ENCODE data around the gene NR5A1.

The NR5A1 gene

GRCh38 chr9:124498499-124499146 lies 8.6 kb downstream of the NR5A1 start:
- DNase-seq (ENCODE audit: low spot score), result no peak

- no peak for DNase-seq (ENCODE audit: low spot score)
These were observed 9.2 kb downstream of the NR5A1 start for GRCh38 chr9:124498040-124498439.

- no peak for DNase-seq (ENCODE audit: low spot score)
These were observed 9.8 kb downstream of the NR5A1 start for GRCh38 chr9:124497441-124497840.

GRCh38 chr9:124496463-124496862 lies 10.7 kb downstream of the NR5A1 start:
- DNase-seq (ENCODE audit: low spot score), result no peak

GRCh38 chr9:124496075-124496449 lies 11.1 kb downstream of the NR5A1 start:
- DNase-seq (ENCODE audit: low spot score), result no peak

GRCh38 chr9:124495126-124496074 lies 11.8 kb downstream of the NR5A1 start:
- no peak for DNase-seq (ENCODE audit: low spot score)

GRCh38 chr9:124493794-124494479 lies 13.3 kb downstream of the NR5A1 start:
- DNase-seq (ENCODE audit: low spot score), result no peak

GRCh38 chr9:124493218-124493617 lies 14.0 kb downstream of the NR5A1 start:
- DNase-seq (ENCODE audit: low spot score), result no peak

- DNase-seq (ENCODE audit: low spot score), result no peak
These were observed 14.4 kb downstream of the NR5A1 start for GRCh38 chr9:124492818-124493217.

- no peak for DNase-seq (ENCODE audit: low spot score)
These were observed 15.9 kb downstream of the NR5A1 start for GRCh38 chr9:124491049-124491975.

GRCh38 chr9:124490004-124490403 lies 17.2 kb downstream of the NR5A1 start:
- DNase-seq (ENCODE audit: low spot score), result no peak

GRCh38 chr9:124489222-124489621 lies 18.0 kb downstream of the NR5A1 start:
- no peak for DNase-seq (ENCODE audit: low spot score)

- DNase-seq (ENCODE audit: low spot score), result no peak
These were observed 18.5 kb downstream of the NR5A1 start for GRCh38 chr9:124488641-124489210.

- no peak for DNase-seq (ENCODE audit: low spot score)
These were observed 19.7 kb downstream of the NR5A1 start for GRCh38 chr9:124487260-124488182.

GRCh38 chr9:124486778-124487259 lies 20.4 kb downstream of the NR5A1 start:
- no peak for DNase-seq (ENCODE audit: low spot score)

GRCh38 chr9:124485936-124486335 lies 21.3 kb downstream of the NR5A1 start:
- DNase-seq (ENCODE audit: low spot score), result no peak

GRCh38 chr9:124485201-124485600 lies 22.0 kb downstream of the NR5A1 start:
- DNase-seq (ENCODE audit: low spot score), result no peak

GRCh38 chr9:124483481-124483880 lies 23.7 kb downstream of the NR5A1 start:
- DNase-seq (ENCODE audit: low spot score), result no peak

GRCh38 chr9:124482431-124483031 lies 24.7 kb downstream of the NR5A1 start:
- no peak for DNase-seq (ENCODE audit: low spot score)

- DNase-seq (ENCODE audit: low spot score), result no peak
These were observed 26.1 kb downstream of the NR5A1 start for GRCh38 chr9:124481115-124481514.

Data from D341Med (cell line).